Measurements from ENCODE around the gene STAT6.
"Not testable (repeated sequence)": the region's sequence is repeated elsewhere in the genome, so short reads cannot be mapped to it uniquely, and the experiment has no call there.

Gene STAT6

DNA sequence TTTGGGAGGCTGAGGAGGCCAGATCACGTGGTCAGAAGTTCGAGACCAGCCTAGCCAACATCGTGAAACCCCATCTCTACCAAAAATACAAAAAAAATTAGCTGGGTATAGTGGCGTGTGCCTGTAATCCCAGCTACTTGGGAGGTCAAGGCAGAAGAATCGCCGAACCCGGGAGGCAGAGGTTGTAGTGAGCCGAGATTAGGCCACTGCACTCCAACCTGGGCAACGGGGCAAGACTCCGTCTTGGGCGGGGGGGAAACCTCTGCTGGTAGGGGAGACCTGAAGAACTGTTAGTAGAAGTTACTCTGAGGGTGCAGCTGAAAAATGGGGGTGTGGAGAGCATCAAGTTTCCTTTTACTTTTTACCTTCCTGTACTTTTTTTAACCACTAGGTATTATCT, 14.9 kb upstream of the STAT6 start:
- no peak for DNase-seq

DNA sequence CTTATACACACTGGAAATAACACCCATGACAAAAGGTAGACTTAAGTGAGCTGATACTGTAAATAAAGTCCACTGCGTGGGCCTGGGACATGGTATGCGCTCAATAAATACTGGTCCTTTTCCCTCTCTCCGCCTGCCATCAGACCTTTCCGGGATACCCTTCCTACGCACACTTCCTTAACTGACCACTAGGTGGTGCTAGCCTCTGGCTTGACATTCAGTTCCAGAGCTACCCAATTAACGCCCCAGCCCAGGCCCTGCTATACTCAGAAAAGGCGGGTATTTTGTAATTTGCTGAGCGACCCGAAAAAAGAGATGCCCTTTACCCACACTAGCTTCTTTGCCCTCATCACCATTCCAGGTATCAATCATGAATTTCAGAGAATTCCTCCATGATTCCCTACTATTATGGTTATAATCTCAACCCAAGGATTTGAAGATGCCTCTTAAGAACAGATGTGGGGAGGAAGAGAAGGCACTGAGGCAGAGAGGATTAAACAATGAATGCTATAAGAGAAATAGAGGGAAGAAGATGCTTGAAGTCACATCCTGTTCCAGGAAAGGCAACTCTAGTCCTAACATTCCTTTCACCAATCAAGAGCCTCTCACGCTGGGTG, 13.2 kb upstream of the STAT6 start:
- peak; percentile 85 for DNase-seq

DNA sequence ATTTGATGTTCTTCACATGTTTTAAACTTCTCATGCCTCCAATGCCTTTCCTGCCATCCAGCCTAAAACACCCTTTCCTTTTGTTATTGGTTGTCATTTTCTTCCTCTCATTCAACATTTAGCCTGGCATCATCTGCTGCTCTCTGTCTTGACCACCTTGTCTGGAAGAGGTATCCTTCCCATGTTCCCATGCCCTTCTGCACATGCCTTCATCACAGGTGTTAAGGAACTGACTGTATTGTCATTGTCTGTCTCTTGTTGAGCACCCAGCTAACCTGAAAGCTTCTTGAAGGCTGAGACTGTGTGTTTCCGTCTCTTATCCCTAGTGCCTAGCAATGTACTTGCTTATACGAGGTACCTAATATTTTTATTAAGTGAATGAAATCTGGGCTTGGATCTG, 12.7 kb upstream of the STAT6 start:
- DNase-seq: no peak

DNA sequence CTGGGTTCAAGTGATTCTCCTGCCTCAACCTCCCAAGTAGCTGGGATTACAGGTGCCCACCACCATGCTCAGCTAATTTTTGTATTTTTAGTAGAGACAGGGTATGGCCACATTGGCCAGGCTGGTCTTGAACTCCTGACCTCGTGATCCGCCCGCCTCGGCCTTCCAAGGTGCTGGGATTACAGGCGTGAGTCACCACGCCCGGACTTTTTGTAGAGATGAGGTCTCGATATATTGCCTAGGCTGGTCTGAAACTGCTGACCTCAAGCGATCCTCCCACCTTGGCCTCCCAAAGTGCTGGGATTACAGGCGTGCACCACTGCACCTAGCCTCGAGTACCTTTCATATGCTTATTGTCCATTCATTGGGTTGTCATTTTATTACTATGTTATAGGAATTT, 9.6 kb upstream of the STAT6 start:
- DNase-seq: not testable (repeated sequence)

DNA sequence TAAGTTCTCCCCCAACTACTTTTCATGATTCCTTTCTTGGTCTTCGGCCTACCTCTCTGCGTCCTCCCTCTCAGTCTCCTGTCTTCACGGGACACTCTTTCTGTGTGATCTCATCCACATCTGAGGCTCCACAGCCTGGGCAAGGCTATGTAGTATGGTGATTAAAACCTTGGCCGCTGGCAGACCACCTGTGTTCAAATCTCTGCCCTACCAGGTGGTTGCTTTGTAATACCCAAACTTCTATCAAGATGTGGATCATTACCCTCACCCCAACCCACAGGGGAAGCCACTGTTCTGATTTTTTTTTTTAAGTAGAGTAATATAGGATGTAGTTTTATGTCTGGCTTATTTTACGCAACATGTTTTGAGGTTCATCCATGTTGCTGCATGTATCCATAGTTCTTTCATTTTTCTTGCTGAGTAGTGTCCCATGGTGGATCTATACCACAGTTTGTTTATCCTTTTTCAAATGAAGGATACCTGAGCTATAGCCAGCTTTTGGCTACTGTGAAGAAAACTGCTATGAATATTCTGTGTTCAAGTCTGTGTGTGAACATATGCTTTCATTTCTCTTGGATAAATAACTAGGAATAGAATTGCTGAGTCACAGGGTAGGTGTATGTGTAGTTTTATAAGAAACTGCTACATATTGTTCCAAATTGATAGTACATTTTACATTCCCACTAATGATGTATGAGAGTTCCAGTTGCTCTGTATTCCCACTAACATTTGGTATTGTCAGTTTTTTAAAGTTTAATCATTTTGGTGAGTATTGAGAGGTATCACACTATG, 8.3 kb upstream of the STAT6 start:
- no peak for DNase-seq

DNA sequence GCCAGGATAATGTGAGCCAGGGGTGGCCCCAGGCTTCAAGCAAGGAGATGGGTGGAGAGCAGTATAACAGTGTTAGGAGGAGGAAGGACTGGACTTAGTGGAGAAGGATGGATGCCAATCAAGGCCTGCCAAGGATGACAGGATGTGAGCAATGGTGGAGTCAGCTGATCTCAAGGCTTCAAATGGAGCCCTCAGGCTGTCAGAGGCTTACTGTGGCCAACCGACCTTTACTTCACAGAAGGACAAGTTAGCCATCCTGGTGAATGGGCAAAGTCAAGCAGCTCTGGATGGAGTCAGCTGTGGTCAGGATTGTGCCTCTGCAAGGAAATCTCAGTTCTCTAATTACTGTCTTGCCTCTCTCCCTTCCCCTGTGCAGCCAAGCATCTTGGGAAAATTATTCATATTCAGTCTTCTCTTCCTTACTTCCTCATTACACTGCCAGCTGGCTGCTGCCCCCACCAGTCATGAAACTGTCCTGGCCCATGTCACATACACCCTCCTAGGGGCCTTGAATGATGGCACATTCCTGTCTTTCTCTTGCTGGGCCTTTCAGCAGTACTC, 7.6 kb upstream of the STAT6 start:
- peak; percentile 27 for DNase-seq

DNA sequence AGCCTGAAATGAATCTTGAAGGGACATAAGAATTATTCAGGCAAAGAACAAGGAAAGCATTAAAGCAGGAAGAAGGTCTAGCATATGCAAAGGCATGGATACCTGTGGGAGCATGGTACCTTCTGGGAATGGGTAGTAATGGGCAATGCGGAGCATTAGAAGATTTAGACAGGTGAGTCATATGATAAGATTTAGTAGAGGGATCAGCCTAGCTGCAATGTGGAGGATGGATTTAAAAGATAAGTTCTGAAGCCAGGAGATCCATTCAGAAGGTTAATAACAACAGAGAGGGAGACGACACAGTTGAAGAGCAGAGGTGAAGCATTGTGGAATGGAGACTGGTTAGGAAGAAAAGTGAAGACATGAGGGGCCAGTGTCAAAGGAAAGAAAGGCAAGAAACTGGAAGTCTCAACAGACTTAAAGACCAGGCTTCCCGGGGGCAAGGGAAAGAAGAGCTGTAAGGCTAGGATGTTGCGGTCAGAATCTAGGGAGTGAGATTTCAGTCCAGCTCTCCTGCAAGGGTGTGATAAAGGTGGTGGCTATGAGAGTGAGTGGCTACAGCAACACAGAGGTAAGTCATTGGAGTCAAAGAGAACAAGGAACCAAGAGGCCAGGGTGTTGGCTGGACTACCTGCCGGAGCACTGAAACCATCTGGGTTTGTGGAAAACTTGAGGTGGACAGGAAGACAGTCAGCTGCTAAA, 5.6 kb upstream of the STAT6 start:
- DNase-seq: no peak

DNA sequence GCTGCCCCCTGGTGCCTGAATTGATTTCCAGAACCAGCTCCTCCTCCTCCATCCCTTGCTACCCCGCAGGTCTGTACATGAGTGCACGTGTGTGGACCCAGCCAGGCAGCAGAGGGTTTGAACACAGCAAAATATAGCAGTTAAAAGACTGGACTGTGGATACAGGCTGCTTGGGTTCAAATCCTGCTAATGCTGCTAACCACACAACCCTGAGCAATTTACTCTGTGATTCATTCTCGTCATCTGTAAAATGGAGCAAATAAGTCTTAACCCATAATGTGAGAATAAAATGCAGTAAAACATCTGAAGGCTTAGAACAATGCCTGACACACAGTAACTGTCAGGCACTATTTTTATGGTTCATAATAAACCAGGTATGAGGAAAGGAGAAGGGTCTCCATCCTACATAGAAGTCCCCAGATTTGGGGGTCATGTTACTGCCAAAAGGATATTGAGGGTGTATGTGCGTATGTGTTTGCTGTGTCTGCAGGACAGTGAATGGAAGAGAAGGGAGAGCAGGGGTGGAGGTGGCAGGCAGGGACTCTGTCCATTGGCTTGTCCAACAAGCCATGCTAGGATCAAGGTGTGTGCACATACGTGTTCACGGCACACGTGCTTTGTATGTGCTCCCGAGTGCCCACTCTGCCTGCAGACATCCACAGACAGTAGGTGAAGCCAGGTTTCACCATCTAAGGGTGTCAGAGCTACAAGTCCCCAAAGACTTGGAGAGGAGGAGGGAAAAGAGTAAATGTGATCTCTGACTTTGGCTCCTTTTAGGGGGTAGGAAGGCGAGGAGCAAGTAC, 1.5 kb upstream of the STAT6 start:
- DNase-seq: no peak

DNA sequence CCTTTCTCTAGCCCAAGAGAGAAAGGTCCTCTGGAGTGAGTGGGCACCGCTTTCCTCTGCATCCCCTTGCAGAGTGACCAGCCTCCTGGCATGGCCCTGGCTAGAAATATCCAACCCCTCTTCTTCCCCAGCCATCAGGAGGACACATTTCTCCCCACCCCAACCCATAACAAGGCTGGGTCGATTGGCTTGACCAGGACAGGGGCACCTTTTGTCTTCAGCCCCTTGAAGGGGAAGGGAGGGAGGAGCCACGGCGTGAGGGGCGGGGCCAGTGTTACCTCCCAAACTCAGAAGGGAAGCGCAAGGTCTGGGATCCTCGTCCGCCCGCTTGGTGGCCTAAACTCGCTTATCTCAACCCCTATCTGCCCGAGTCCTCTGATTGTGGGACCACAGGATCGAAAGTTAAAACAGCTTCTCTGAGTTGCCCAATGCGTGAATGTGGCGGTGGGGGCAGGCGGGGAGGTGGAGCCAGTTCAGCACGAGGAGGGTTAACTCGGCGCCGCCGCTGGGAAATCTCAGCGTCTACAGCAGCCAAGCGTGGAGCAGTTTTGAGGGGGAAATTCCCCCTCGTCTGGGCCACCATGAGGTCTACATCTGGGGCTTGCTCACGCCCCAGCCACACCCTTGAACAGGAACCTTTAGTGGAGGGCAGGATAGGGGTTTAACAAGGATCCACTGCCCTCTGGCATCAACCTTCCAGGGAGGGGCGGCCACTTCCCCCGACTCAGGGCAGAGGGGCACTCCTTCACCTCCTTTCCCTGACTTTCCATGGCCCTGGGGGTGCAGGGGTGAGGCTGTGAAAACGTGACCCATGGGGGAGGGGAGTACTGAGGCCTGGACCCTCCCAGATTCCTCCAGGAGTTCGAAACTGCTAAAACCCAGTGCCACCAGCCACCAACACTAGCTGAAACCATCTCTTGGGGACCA, 795 bp downstream of the STAT6 start:
- DNase-seq: peak; percentile 73

DNA sequence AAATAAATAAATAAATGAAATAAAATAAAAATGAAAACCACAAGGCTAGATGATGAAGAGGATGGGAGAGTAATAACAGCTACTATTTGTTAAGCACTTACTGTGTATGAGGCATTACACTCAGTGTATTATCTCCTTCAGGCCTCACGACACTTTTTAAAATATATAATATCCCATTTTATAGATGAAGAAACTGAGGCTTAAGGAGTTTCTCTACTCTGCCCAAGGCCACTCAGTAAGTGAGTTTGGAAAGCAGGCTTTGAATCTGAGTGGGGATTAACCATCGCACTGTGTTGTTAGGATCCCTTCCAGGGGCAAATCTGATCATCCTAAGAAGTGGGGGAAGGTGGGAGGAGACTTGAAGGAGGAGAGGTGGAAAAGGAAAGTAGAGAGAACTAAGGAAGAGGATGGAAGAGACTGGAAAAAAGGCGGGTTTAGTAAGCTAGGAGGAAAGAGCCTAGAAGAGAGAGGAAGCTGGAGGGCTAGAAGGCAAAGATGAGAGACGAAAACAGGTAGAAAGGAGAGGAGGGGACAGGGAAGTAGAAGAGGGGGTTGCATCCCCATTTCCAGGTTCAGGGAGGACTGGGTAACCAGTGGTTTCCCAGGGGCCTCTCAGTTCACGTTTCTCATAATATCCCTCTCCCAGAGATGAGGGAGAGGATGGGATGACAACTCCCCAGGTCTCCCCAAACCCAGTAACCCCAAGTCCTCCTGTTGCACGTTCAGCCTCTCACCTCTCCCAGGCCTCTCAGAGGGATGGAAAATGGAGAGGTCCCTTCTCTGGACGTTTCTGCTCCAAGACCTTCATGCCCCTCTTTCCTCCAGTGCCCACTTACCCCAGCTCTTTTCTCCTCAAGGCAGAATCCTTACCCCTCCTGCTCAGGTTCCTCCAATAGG, 1.7 kb downstream of the STAT6 start:
- DNase-seq: no peak

DNA sequence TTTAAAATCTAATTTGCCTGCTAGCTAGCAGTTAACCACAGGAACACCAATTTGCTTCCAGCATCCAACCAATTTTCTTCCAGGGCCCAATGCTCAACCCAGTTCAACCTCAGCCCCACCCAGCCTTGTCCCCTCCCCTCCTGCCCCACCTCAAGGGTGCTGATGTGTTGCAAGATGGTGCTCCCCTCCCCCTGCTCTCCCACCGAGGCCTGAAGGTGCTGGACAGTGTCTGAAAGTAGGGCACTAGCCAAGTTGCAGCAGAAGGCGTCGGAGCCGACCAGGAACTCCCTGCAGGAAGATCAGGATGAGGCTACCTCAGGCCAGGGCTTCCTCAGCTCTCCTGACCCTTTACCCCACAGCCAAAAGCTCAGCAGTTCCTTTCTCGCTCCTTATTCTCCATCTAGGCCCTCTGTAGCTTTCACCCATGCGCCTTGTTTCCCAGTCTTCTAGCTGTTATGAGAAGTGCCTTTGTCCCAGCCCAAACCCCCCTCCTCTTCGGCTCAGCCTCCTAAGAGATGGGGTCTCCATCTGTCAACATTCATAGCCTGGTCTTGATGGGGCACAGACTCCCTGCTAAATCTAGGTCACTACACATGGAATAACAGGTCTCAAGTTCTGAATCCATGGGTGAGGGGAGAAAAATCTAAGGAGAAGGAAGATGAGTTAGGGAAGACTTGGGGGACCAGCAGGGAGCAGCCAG, 3.6 kb downstream of the STAT6 start:
- DNase-seq: no peak

DNA sequence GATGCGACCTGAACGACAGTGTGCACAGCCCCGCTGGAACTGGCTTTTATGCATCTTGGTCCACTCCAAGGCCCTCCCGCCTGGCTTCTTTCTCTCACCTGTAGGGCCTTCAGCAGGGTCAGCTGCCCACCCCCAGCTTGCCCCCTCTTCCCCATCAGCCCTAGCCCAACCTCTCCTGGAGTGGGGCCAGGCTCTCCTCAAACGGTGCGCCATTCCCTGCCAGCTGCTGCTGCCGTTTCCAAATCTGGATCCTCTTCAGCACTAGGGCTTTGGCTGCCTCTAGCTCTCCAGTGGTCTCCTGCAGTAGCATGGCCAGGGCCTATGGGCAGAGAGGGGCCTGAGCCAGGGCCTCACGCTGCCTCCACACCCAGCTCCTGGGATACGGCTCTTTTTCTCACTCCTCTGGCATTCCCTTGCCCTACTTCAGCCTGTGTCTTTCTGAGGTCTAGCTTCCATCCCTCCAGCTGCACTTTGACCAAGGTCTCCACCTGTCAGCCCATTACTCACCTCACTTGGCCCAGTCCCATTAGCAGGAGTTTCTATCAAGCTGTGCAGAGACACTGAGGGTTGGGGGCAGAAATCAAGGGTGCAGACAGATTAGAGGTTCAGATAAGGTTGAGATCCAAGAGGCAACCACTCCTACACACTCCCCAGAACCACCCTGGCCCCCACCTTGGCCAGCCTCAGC, 5.0 kb downstream of the STAT6 start:
- no peak for DNase-seq

DNA sequence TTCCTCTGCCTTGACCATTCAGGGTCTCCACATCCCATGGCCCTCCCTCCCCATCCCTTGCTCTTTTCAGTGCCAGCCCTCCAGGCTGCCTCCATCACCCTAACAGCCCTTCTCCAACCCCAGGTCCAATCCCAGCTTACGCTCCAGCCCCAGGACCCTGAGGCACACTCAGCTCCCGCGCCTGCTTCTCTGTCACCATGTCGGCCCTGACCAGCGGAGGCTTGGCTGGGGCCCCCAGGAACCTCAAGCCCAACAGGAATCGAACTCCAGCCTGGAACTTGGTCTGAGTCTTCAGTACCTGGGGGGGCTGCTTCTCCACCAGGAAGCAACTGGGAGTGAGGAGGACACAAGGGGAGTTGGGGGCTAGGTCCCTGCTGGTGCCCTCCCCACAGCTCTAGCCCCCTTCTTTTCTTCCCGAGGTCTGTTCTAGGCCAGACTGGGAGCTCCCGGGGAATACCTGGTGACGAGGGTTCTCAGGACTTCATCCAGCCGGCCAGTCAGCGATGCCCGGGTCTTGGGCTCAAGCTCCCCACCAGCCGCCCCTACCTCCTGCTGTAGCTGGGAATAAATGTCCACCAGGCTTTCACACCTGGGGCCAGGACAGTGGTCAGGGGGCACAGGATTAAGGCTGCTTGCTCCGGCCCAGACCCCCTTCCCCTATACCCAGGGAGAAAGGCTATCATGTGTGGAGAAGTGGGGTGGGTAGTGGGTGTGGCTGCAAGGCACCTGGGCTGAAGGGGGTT, 6.0 kb downstream of the STAT6 start:
- DNase-seq: no peak

DNA sequence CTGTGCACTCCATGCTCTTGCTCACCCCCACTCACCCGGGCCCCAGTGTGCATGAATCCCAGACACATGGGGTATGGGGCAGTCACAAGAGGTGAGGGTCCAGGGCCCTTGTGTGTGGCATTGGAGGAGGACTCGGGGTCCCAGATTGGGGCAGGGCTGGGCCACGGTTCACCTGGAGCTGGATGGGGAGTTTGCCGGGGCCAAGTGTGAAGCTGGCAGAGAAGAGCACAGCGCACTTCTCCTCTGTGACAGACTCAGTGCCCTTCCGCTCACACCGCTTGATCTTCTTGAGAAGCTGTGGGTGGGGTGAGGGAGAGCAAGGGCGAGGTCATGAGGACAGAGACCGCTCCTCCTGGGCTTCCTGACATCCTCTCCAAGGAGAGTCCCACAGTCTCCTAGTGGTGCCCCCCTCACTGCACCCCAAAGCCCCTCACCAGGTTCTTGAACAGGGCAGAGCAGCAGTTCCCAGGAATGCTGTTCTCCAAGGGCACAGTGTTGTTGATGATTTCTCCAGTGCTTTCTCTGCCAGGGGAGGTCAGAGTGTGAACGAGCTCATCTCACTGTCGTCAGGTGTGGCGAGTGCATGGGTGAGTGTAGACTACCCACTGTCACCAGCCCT, 6.8 kb downstream of the STAT6 start:
- DNase-seq: no peak

DNA sequence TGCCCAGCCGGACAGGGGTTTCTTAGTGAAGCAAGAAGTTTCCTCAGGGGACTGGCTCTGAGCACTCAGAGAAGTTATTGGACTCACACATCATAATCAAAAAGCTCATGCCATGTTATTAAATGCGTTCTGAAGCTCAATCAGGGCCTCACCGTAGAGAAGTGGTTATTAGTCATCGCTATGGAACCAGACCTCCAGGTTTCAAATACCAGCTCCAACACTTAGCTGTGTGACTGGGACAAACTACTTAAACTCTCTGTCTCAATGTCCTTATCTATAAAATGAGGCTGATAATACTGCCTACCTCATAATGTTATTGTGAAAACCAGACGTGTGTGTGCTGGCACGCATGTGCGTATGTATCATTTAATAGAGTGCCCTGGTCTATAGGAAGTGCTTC, 7.3 kb downstream of the STAT6 start:
- no peak for DNase-seq

DNA sequence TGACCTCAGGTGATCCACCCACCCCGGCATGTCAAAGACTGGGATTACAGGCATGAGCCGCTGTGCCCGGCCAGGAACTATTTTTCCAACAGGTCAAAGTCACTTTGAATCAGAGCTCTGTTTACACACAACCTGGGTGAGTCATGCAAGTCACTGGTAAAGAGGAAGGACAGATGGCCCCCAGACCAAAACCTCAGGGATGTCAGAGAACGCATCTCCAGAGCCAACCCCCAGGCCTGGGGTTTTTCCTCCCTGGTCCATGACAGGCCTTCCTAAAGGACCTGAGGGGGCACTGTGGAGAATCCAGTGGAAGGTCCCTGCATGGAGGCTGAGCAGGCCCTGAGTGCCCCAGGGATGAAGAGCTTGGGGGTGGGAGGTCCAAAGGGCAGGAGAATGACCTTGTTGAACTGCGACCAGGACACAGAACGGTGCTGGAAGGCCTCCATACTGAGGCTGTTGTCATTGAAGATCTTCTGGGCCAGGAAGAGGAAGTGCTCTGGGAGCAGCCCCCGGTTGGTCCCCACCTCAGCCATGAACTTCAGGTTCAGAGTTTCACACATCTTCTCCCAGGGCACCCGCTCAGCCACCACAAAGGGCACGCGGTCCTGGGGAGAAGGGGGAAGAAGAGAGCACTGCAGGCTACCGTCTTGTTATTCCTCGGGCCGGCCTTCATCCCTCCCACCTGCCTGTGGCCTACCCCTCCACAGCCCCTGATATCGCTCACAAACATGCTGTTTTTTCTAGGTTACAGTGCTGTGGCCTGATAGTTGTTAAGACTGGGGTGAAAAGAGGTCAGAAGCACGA, 9.1 kb downstream of the STAT6 start:
- no peak for DNase-seq

DNA sequence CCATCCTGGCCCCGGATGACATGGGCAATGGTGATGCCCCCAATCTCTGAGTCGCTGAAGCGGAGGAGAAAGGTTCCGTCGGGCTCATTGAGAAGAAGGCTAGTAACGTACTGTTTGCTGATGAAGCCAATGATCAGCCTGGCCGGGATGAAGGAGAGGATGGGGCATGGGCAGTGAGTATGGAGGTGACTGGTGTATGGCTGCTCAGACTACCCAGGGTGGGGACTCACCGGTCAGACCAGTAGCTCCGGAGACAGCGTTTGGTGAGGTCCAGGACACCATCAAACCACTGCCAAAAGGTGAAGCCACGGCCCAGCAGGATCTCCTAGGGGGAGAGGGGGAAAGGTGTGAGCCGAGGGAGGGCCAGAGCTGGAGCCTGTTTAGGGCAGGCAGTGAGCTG, 11.4 kb downstream of the STAT6 start:
- no peak for DNase-seq
